Measurements from ENCODE around the gene OST4. TPM values are rescaled to one million over a fixed set of nuclear protein-coding genes. Genes with fewer than 3 reads are reported as not detected.

The OST4 gene
- total RNA-seq, 4 donors from 2014 or later = 92.7 to 320 (median 202) TPM

DNA sequence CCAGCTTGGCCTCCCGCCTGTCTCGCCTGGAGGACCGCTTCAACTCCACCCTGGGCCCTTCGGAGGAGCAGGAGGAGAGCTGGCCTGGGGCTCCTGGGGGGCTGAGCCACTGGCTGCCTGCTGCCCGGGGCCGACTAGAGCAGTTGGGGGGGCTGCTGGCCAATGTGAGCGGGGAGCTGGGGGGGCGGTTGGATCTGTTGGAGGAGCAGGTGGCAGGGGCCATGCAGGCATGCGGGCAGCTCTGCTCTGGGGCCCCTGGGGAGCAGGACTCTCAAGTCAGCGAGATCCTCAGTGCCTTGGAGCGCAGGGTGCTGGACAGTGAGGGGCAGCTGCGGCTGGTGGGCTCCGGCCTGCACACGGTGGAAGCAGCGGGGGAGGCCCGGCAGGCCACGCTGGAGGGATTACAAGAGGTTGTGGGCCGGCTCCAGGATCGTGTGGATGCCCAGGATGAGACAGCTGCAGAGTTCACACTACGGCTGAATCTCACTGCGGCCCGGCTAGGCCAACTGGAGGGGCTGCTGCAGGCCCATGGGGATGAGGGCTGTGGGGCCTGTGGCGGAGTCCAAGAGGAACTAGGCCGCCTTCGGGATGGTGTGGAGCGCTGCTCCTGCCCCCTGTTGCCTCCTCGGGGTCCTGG lies 11.4 kb upstream of the OST4 start:
- Histone ChIP-seq H3K4me1 (peaks cover 28 to 60% (median 36%) of the 10 kb centered on the region in 4 donors), H3K9me3 (no peaks in the 10 kb centered on the region), H3K27me3 (no peaks in the 10 kb centered on the region), H3K36me3 (no peaks in the 10 kb centered on the region), H3K4me3 (no peak overlapping the region), H3K27ac (peak overlapping the region in 2 of 4 donors; percentile 29 to 92)
- DNase-seq = no peak
- WGBS, 2 donors (ENCODE audit: low coverage in 1 of 2) = 90% methylated on average over 13 of the region's 27 CpGs; no CpG with 5 or more reads in 1 of the 2 donors
- intact Hi-C loops (cut with DNase I; ENCODE audit: low total_unique reads) (no loop called here), in situ Hi-C loops (cut with MboI; ENCODE audit: low pct_ligation_motif_present in 1 of 4, low pct_unique_long_range_greater_than_20kb in 1 of 4, low sequenced_read_pairs in 3 of 4) (loop anchor here (10.0 to 25.0 kb wide), 2 partner anchors 118 to 121 kb away; partner anchors contain the start of gene MAPRE3 (in 3 of the 4))
- TF ChIP-seq POLR2AphosphoS5 (IDR thresholded peaks at IDR 0.05) = no peak
- TF ChIP-seq POLR2A (IDR thresholded peaks at IDR 0.05) = no peak
- TF ChIP-seq EP300 (IDR thresholded peaks at IDR 0.05; ENCODE audit: low read depth) = no peak
- TF ChIP-seq, protein P1, sequence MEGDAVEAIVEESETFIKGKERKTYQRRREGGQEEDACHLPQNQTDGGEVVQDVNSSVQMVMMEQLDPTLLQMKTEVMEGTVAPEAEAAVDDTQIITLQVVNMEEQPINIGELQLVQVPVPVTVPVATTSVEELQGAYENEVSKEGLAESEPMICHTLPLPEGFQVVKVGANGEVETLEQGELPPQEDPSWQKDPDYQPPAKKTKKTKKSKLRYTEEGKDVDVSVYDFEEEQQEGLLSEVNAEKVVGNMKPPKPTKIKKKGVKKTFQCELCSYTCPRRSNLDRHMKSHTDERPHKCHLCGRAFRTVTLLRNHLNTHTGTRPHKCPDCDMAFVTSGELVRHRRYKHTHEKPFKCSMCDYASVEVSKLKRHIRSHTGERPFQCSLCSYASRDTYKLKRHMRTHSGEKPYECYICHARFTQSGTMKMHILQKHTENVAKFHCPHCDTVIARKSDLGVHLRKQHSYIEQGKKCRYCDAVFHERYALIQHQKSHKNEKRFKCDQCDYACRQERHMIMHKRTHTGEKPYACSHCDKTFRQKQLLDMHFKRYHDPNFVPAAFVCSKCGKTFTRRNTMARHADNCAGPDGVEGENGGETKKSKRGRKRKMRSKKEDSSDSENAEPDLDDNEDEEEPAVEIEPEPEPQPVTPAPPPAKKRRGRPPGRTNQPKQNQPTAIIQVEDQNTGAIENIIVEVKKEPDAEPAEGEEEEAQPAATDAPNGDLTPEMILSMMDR (IDR thresholded peaks at IDR 0.05) = no peak

DNA sequence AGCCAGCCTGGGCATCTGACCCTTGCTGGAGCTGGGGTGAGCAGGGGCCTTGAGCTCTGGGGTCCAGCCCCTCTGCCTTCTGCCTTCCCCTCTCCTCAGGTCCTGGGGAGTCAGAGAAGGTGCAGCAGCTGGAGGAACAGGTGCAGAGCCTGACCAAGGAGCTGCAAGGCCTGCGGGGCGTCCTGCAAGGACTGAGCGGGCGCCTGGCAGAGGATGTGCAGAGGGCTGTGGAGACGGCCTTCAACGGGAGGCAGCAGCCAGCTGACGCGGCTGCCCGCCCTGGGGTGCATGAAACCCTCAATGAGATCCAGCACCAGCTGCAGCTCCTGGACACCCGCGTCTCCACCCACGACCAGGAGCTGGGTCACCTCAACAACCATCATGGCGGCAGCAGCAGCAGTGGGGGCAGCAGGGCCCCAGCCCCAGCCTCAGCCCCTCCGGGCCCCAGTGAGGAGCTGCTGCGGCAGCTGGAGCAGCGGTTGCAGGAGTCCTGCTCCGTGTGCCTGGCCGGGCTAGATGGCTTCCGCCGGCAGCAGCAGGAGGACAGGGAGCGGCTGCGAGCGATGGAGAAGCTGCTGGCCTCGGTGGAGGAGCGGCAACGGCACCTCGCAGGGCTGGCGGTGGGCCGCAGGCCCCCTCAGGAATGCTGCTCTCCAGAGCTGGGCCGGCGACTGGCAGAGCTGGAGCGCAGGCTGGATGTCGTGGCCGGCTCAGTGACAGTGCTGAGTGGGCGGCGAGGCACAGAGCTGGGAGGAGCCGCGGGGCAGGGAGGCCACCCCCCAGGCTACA lies 10.7 kb upstream of the OST4 start:
- WGBS, 2 donors (ENCODE audit: low coverage in 1 of 2) = 82% methylated on average over 37 of the region's 38 CpGs; no CpG with 5 or more reads in 1 of the 2 donors
- H3K9me3 ChIP-seq = no peaks in the 10 kb centered on the region
- in situ Hi-C loops (cut with MboI; ENCODE audit: low pct_ligation_motif_present in 1 of 4, low pct_unique_long_range_greater_than_20kb in 1 of 4, low sequenced_read_pairs in 3 of 4) (loop anchor here (10.0 to 25.0 kb wide), 2 partner anchors 117 to 120 kb away; partner anchors contain the start of gene MAPRE3 (in 3 of the 4)), intact Hi-C loops (cut with DNase I; ENCODE audit: low total_unique reads) (no loop called here)
- peak overlapping the region; percentile 85 to 96 (median 93) for H3K27ac ChIP-seq
- H3K4me3 ChIP-seq = peak overlapping the region in 1 of 4 donors; percentile 59
- peaks cover 24 to 61% (median 32%) of the 10 kb centered on the region in 4 donors for H3K4me1 ChIP-seq
- H3K36me3 ChIP-seq = no peaks in the 10 kb centered on the region
- no peak for DNase-seq
- TF ChIP-seq POLR2AphosphoS5 (IDR thresholded peaks at IDR 0.05) = no peak
- no peak for TF ChIP-seq POLR2A (IDR thresholded peaks at IDR 0.05)
- TF ChIP-seq, protein P1 (IDR thresholded peaks at IDR 0.05) = no peak
- TF ChIP-seq EP300 (IDR thresholded peaks at IDR 0.05; ENCODE audit: low read depth) = no peak
- H3K27me3 ChIP-seq = no peaks in the 10 kb centered on the region

DNA sequence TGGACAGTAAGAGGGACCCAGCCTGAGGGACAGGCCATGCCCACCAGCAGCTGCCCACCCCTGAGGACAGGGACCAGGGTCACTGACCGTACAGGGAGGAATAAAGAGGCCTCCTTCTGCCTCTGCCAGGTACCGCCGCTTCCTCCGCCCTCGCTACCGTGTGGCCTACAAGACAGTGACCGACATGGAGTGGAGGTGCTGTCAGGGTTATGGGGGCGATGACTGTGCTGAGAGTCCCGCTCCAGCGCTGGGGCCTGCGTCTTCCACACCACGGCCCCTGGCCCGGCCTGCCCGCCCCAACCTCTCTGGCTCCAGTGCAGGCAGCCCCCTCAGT lies 9.1 kb upstream of the OST4 start:
- TF ChIP-seq, protein P1 (IDR thresholded peaks at IDR 0.05) = no peak
- no peak for TF ChIP-seq EP300 (IDR thresholded peaks at IDR 0.05; ENCODE audit: low read depth)
- no peak for TF ChIP-seq POLR2A (IDR thresholded peaks at IDR 0.05)
- TF ChIP-seq POLR2AphosphoS5 (IDR thresholded peaks at IDR 0.05) = no peak

DNA sequence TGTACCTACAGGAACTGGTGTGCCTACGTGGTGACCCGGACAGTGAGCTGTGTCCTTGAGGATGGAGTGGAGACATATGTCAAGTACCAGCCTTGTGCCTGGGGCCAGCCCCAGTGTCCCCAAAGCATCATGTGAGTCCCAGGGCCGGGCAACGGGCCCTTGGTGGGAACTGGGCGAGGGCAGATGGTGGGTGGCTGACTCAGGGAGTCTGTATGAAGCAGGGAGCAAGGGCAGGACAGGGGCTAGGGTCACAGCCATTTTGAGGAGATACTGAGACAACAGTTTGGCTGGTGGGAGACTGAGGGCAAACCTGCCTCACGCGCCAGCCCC lies 8.7 kb upstream of the OST4 start:
- H3K4me1 ChIP-seq = peaks cover 16 to 67% (median 26%) of the 10 kb centered on the region in 4 donors
- in situ Hi-C loops (cut with MboI; ENCODE audit: low pct_ligation_motif_present in 1 of 4, low pct_unique_long_range_greater_than_20kb in 1 of 4, low sequenced_read_pairs in 3 of 4) = loop anchor here (10.0 to 25.0 kb wide), 2 partner anchors 115 to 118 kb away; partner anchors contain the start of gene MAPRE3 (in 3 of the 4)
- no peak for DNase-seq

More for the DNA sequence above, 9.1 kb upstream of the OST4 start:
- Histone ChIP-seq H3K27me3 (no peaks in the 10 kb centered on the region), H3K27ac (peak overlapping the region; percentile 92 to 96 (median 95)), H3K4me3 (peak overlapping the region in 3 of 4 donors; percentile 35 to 59 (median 37)), H3K36me3 (no peaks in the 10 kb centered on the region), H3K4me1 (peaks cover 18 to 67% (median 28%) of the 10 kb centered on the region in 4 donors), H3K9me3 (no peaks in the 10 kb centered on the region)
- intact Hi-C loops (cut with DNase I; ENCODE audit: low total_unique reads) (no loop called here), in situ Hi-C loops (cut with MboI; ENCODE audit: low pct_ligation_motif_present in 1 of 4, low pct_unique_long_range_greater_than_20kb in 1 of 4, low sequenced_read_pairs in 3 of 4) (loop anchor here (10.0 to 25.0 kb wide), 2 partner anchors 116 to 118 kb away; partner anchors contain the start of gene MAPRE3 (in 3 of the 4))
- no peak for DNase-seq
- 82% methylated on average over 14 of the region's 14 CpGs; no CpG with 5 or more reads in 1 of the 2 donors for WGBS, 2 donors (ENCODE audit: low coverage in 1 of 2)

More for the DNA sequence above, 8.7 kb upstream of the OST4 start:
- H3K9me3 ChIP-seq = no peaks in the 10 kb centered on the region
- TF ChIP-seq, protein P1 (IDR thresholded peaks at IDR 0.05) = no peak
- TF ChIP-seq POLR2AphosphoS5 (IDR thresholded peaks at IDR 0.05) (no peak), POLR2A (IDR thresholded peaks at IDR 0.05) (no peak), EP300 (IDR thresholded peaks at IDR 0.05; ENCODE audit: low read depth) (no peak)
- peak overlapping the region; percentile 35 to 60 (median 48) for H3K4me3 ChIP-seq
- intact Hi-C loops (cut with DNase I; ENCODE audit: low total_unique reads) = no loop called here
- H3K27me3 ChIP-seq = no peaks in the 10 kb centered on the region
- no peaks in the 10 kb centered on the region for H3K36me3 ChIP-seq
- WGBS, 2 donors (ENCODE audit: low coverage in 1 of 2) = 75% methylated on average over 7 of the region's 7 CpGs; no CpG with 5 or more reads in 1 of the 2 donors
- peak overlapping the region; percentile 92 to 96 (median 95) for H3K27ac ChIP-seq
